ENCODE data around the gene ZNF100. TPM values are rescaled to one million over a fixed set of nuclear protein-coding genes. Genes with fewer than 3 reads are reported as not detected.

The ZNF100 gene
- total RNA-seq, 1 experiment from 2014 or later = 8.5 TPM

- CTCF ChIA-PET = no interaction called here
- H3K79me2 ChIP-seq (ENCODE audit: insufficient read depth, low read length) = no peaks in the 10 kb centered on the region
- H3K27ac ChIP-seq (ENCODE audit: low read depth, low read length) = no peak overlapping the region
- no peaks in the 10 kb centered on the region for H3K9me2 ChIP-seq (ENCODE audit: insufficient read depth)
- TF ChIP-seq EGR1 (IDR thresholded peaks at IDR 0.05; ENCODE audit: low read depth) (no peak), CBX3 (IDR thresholded peaks at IDR 0.05; ENCODE audit: low read depth) (no peak), ELF1 (IDR thresholded peaks at IDR 0.05; ENCODE audit: borderline replicate concordance, low read depth) (no peak), SRF (IDR thresholded peaks at IDR 0.05; ENCODE audit: low read depth) (no peak), RAD21 (IDR thresholded peaks at IDR 0.05; ENCODE audit: low read depth) (peak; percentile 20; the same call in 1 of the 2 replicates), CTCF (IDR thresholded peaks at IDR 0.05 in 2 of 3, conservative IDR thresholded peaks at IDR 0.05 in 1 of 3; ENCODE audit: borderline replicate concordance in 1 of 3, insufficient read depth in 1 of 3, low read depth in 2 of 3, low read length in 2 of 3) (peak in 2 of 3 experiments; percentile 34 to 41; a peak in 3 of 6 replicates), ZNF274 (IDR thresholded peaks at IDR 0.05; ENCODE audit: low read depth, low read length) (no peak), ATF3 (IDR thresholded peaks at IDR 0.05) (no peak)
- intact Hi-C loops (cut with micrococcal nuclease) = no loop called here
- H3K4me3 ChIP-seq (replicated peaks in 1 of 2; ENCODE audit: low read depth in 1 of 2, low read length in 2 of 2) = no peak overlapping the region
- BruUV-seq (replicated peaks) = no TSS peak
- H2AFZ ChIP-seq (ENCODE audit: low read depth, low read length, poor library complexity, severe bottlenecking) = no peak overlapping the region
- no peaks in the 10 kb centered on the region for H3K4me1 ChIP-seq (ENCODE audit: control insufficient read depth in 1 of 2, insufficient read depth in 2 of 2, low read length in 2 of 2)
- POLR2A ChIA-PET = no interaction called here
- no peak overlapping the region for H3K9ac ChIP-seq (ENCODE audit: low read length)
- no peaks in the 10 kb centered on the region for H4K20me1 ChIP-seq (ENCODE audit: insufficient read depth)
- no peak overlapping the region for H3K4me2 ChIP-seq (ENCODE audit: low read length)
- H3K9me3 ChIP-seq (ENCODE audit: control insufficient read depth in 1 of 2, insufficient read depth in 1 of 2, low read depth in 1 of 2, low read length in 2 of 2) = peaks cover 3 to 12% of the 10 kb centered on the region in 2 experiments; a peak in 2 of 4 replicates
- no peaks in the 10 kb centered on the region for H3K27me3 ChIP-seq (ENCODE audit: insufficient read depth, low read length)
- ATAC-seq = no peak
- DNase-seq (ENCODE audit: low read depth, low spot score) = no peak
- no peaks in the 10 kb centered on the region for H3K36me3 ChIP-seq (ENCODE audit: control insufficient read depth in 1 of 2, insufficient read depth in 2 of 2, low read length in 2 of 2)
- RAD21 ChIA-PET (ENCODE audit: low non-redundant PET in 1 of 2, low total read pairs in 2 of 2, uncharacterized antibody in 2 of 2, unreplicated experiment in 2 of 2) = no interaction called here
Measured at GRCh38 chr19:21698215-21698614, 69.2 kb downstream of the ZNF100 start.

GRCh38 chr19:21697698-21698097 lies 69.7 kb downstream of the ZNF100 start:
- H3K9me2 ChIP-seq (ENCODE audit: insufficient read depth) = no peaks in the 10 kb centered on the region
- no TSS peak for BruUV-seq (replicated peaks)
- DNase-seq (ENCODE audit: low read depth, low spot score) = no peak
- H3K79me2 ChIP-seq (ENCODE audit: insufficient read depth, low read length) = no peaks in the 10 kb centered on the region
- ATAC-seq = no peak
- ChIA-PET POLR2A (no interaction called here), RAD21 (ENCODE audit: low non-redundant PET in 1 of 2, low total read pairs in 2 of 2, uncharacterized antibody in 2 of 2, unreplicated experiment in 2 of 2) (no interaction called here), CTCF (no interaction called here)
- no peak overlapping the region for H3K4me3 ChIP-seq (replicated peaks in 1 of 2; ENCODE audit: low read depth in 1 of 2, low read length in 2 of 2)
- no peak overlapping the region for H3K4me2 ChIP-seq (ENCODE audit: low read length)
- intact Hi-C loops (cut with micrococcal nuclease) = no loop called here
- no peaks in the 10 kb centered on the region for H4K20me1 ChIP-seq (ENCODE audit: insufficient read depth)
- no peaks in the 10 kb centered on the region for H3K4me1 ChIP-seq (ENCODE audit: control insufficient read depth in 1 of 2, insufficient read depth in 2 of 2, low read length in 2 of 2)
- H3K36me3 ChIP-seq (ENCODE audit: control insufficient read depth in 1 of 2, insufficient read depth in 2 of 2, low read length in 2 of 2) = no peaks in the 10 kb centered on the region
- H3K9ac ChIP-seq (ENCODE audit: low read length) = no peak overlapping the region
- H2AFZ ChIP-seq (ENCODE audit: low read depth, low read length, poor library complexity, severe bottlenecking) = no peak overlapping the region
- no peak for TF ChIP-seq ZNF274 (IDR thresholded peaks at IDR 0.05; ENCODE audit: low read depth, low read length)
- H3K27ac ChIP-seq (ENCODE audit: low read depth, low read length) = no peak overlapping the region
- peaks cover 3 to 12% of the 10 kb centered on the region in 2 experiments; a peak in 2 of 4 replicates for H3K9me3 ChIP-seq (ENCODE audit: control insufficient read depth in 1 of 2, insufficient read depth in 1 of 2, low read depth in 1 of 2, low read length in 2 of 2)
- no peaks in the 10 kb centered on the region for H3K27me3 ChIP-seq (ENCODE audit: insufficient read depth, low read length)

All from HCT116 (cell line).